HepG2 (cell line): ENCODE measurements around the gene XRCC1. TPM values are rescaled to one million over a fixed set of nuclear protein-coding genes. Genes with fewer than 3 reads are reported as not detected.
A peak's percentile ranks its signal among the peaks of the same experiment; 100 is the strongest.

ENCODE experiments used
- ATF7-NPFF ChIP-seq: sonication (generic); formaldehyde crosslinking; IDR thresholded peaks from 2 replicates; pipeline ENCODE4 v1.8.1; 2023; ENCODE audit warnings: mild to moderate bottlenecking, low read depth, missing genetic modification reagents, moderate library complexity
- E2F5 ChIP-seq: sonication (generic); formaldehyde crosslinking; conservative IDR thresholded peaks from 2 replicates; pipeline ENCODE4 v1.4.0; 2020; ENCODE audit warnings: missing genetic modification reagents
- ELK4 ChIP-seq: sonication (generic); formaldehyde crosslinking; IDR thresholded peaks from 2 replicates; pipeline ENCODE4 v1.9.0; 2021; ENCODE audit warnings: missing genetic modification reagents, borderline replicate concordance
- GABPB1 ChIP-seq: IDR thresholded peaks from 2 replicates; pipeline ENCODE4 v1.6.1; 2016; ENCODE audit warnings: mild to moderate bottlenecking, missing genetic modification reagents, moderate library complexity, missing compliant biosample characterization
- GATAD2A ChIP-seq: IDR thresholded peaks from 2 replicates; pipeline ENCODE4 v1.6.1; 2016
- JUN ChIP-seq: sonication (generic); formaldehyde crosslinking; IDR thresholded peaks from 2 replicates; pipeline ENCODE4 v1.4.0; 2020; ENCODE audit warnings: mild to moderate bottlenecking, missing genetic modification reagents
- MAFG ChIP-seq: sonication (generic); formaldehyde crosslinking; IDR thresholded peaks from 2 replicates; pipeline ENCODE4 v1.5.1; 2020; ENCODE audit warnings: mild to moderate bottlenecking, missing genetic modification reagents
- MLLT10 ChIP-seq: sonication (generic); formaldehyde crosslinking; IDR thresholded peaks from 2 replicates; pipeline ENCODE4 v1.4.0; 2020; ENCODE audit warnings: missing genetic modification reagents
- MYC ChIP-seq: sonication (generic); formaldehyde crosslinking; IDR thresholded peaks from 2 replicates; pipeline ENCODE4 v1.9.0; 2021; ENCODE audit warnings: missing genetic modification reagents, borderline replicate concordance
- POLR2G ChIP-seq: fragments of 200-400 bp; formaldehyde crosslinking; IDR thresholded peaks from 2 replicates; pipeline ENCODE4 v1.6.1; 2018; ENCODE audit warnings: mild to moderate bottlenecking, low read depth, low read length, moderate library complexity
- PRDM10 ChIP-seq: sonication (generic); formaldehyde crosslinking; IDR thresholded peaks from 2 replicates; pipeline ENCODE4 v1.4.0; 2020; ENCODE audit warnings: low read depth, missing genetic modification reagents
- TAF1 ChIP-seq: sonication (generic); formaldehyde crosslinking; IDR thresholded peaks from 2 replicates; pipeline ENCODE4 v1.4.0; 2020; ENCODE audit warnings: missing genetic modification reagents
- TGIF2 ChIP-seq: IDR thresholded peaks from 2 replicates; pipeline ENCODE4 v1.6.1; 2016; ENCODE audit warnings: control low read depth, missing compliant biosample characterization
- THRA ChIP-seq: sonication (generic); formaldehyde crosslinking; IDR thresholded peaks from 2 replicates; pipeline ENCODE4 v1.4.0; 2020; ENCODE audit warnings: missing genetic modification reagents, borderline replicate concordance
- ZNF18 ChIP-seq: sonication (generic); formaldehyde crosslinking; IDR thresholded peaks from 2 replicates; pipeline ENCODE4 v1.8.0; 2022; ENCODE audit warnings: mild to moderate bottlenecking, missing genetic modification reagents; ENCODE audit not compliant: insufficient replicate concordance
- ZNF263 ChIP-seq: sonication (generic); formaldehyde crosslinking; IDR thresholded peaks from 2 replicates; pipeline ENCODE4 v1.4.0; 2020; ENCODE audit warnings: missing genetic modification reagents
- ZNF292 ChIP-seq: sonication (generic); formaldehyde crosslinking; IDR thresholded peaks from 2 replicates; pipeline ENCODE4 v1.8.1; 2022; ENCODE audit warnings: mild to moderate bottlenecking, low read depth, missing genetic modification reagents, borderline replicate concordance
- ZNF547 ChIP-seq: sonication (generic); formaldehyde crosslinking; IDR thresholded peaks from 2 replicates; pipeline ENCODE4 v1.5.1; 2020; ENCODE audit warnings: mild to moderate bottlenecking, missing genetic modification reagents
- ZNF75D ChIP-seq: sonication (generic); formaldehyde crosslinking; IDR thresholded peaks from 2 replicates; pipeline ENCODE4 v1.8.1; 2023; ENCODE audit warnings: missing genetic modification reagents, mild to moderate bottlenecking, borderline replicate concordance
- ZNF782 ChIP-seq: sonication (generic); formaldehyde crosslinking; IDR thresholded peaks from 2 replicates; pipeline ENCODE4 v1.4.0; 2020; ENCODE audit warnings: missing genetic modification reagents, mild to moderate bottlenecking, borderline replicate concordance
- polyA plus RNA-seq, 8 experiments: library from polyadenylated mRNA; depleted of rRNA in 3 of 8; stranded (reverse) in 7 of 8; unstranded in 1 of 8; fragments of >200 nt; fragmentation: Illumina TruSeq in 4 of 8; extraction: Trizol in 4 of 8; gene quantifications; 2 replicates each; pipeline versions ENCODE4 v1.2.1 to v1.2.3, GENCODE V29; 2011 to 2016; ENCODE audit warnings: low read depth in 4 of 8, missing spikeins in 1 of 8, mixed read lengths in 1 of 8; ENCODE audit not compliant: insufficient read depth in 1 of 8
- total RNA-seq, 5 experiments: library from RNA; depleted of rRNA; stranded (reverse); fragments of >200 nt; fragmentation: Illumina TruSeq; extraction: Trizol; gene quantifications; 2 replicates each; pipeline ENCODE4 v1.2.3, GENCODE V29; 2016; ENCODE audit warnings: low read depth in 1 of 5

XRCC1 gene
- total and polyA plus RNA-seq, 2 of the 13 experiments (the other 11 are each of a cell fraction or from before 2014, with no cell fraction given) = 24.7 to 26.3 TPM

- no peak for TF ChIP-seq ELK4
- peak; percentile 55; the same call in 1 of the 2 replicates for TF ChIP-seq PRDM10 (CRISPR knock-in tag)
- peak; percentile 80 for TF ChIP-seq GABPB1
- TF ChIP-seq ZNF292 (CRISPR knock-in tag) = no peak
- TF ChIP-seq POLR2G = peak; percentile 73
- no peak for TF ChIP-seq MAFG
- no peak for TF ChIP-seq ZNF18 (CRISPR knock-in tag)
- TF ChIP-seq MLLT10 = no peak
- TF ChIP-seq GATAD2A = peak; percentile 7; the same call in 1 of the 2 replicates
- peak; percentile 56; the same call in 1 of the 2 replicates for TF ChIP-seq JUN
- TF ChIP-seq ZNF547 = no peak
- no peak for TF ChIP-seq E2F5 (CRISPR knock-in tag)
- peak; percentile 64; the same call in 1 of the 2 replicates for TF ChIP-seq ATF7-NPFF (CRISPR knock-in tag)
- peak; percentile 35 for TF ChIP-seq TGIF2 (CRISPR knock-in tag)
- 0 out of 2 replicates have a peak, but pooled peaks have one; percentile 11 for TF ChIP-seq THRA (CRISPR knock-in tag)
- TF ChIP-seq ZNF263 = 0 out of 2 replicates have a peak, but pooled peaks have one; percentile 18
- TF ChIP-seq TAF1 (CRISPR knock-in tag) = peak; percentile 62
- TF ChIP-seq MYC (CRISPR knock-in tag) = peak; percentile 49
- 0 out of 2 replicates have a peak, but pooled peaks have one; percentile 57 for TF ChIP-seq ZNF782 (CRISPR knock-in tag)
- TF ChIP-seq ZNF75D (CRISPR knock-in tag) = no peak
Measured at GRCh38 chr19:43595999-43596841, 20.9 kb upstream of the XRCC1 start, which contains the start of the genes IRGQ and ZNF576 (continued).
